GM12891 (cell line): ENCODE data around the gene GPRIN3.

ENCODE experiments used
- PAX5 ChIP-seq: IDR thresholded peaks from 2 replicates; pipeline ENCODE4 v1.6.1; 2011; ENCODE audit warnings: low read length, moderate library complexity, mild to moderate bottlenecking; ENCODE audit not compliant: insufficient read depth, severe bottlenecking
- POLR2A ChIP-seq: IDR thresholded peaks from 2 replicates; pipeline ENCODE4 v1.6.1; 2011; ENCODE audit warnings: low read depth, low read length, control low read depth
- POLR2AphosphoS5 ChIP-seq: IDR thresholded peaks from 2 replicates; pipeline ENCODE4 v1.6.1; 2011; ENCODE audit warnings: low read depth, low read length, control low read depth
- POU2F2 ChIP-seq: IDR thresholded peaks from 2 replicates; pipeline ENCODE4 v1.6.1; 2011; ENCODE audit warnings: low read depth, mild to moderate bottlenecking, control low read depth, low read length, moderate library complexity
- SPI1 ChIP-seq: IDR thresholded peaks from 2 replicates; pipeline ENCODE4 v1.6.1; 2011; ENCODE audit warnings: low read depth, low read length, control low read depth
- TAF1 ChIP-seq: IDR thresholded peaks from 2 replicates; pipeline ENCODE4 v1.6.1; 2011; ENCODE audit warnings: low read depth, low read length, control low read depth

- TF ChIP-seq POLR2AphosphoS5 (no peak), POLR2A (no peak), PAX5 (no peak), TAF1 (no peak), SPI1 (no peak), POU2F2 (no peak)
Observed at GRCh38 chr4:89216866-89217265, 90.7 kb downstream of the GPRIN3 start.
